Breast epithelium (tissue), 3 donors: ENCODE results near the gene CCNYL1.

ENCODE experiments used
- POLR2A ChIP-seq: fragments of 450-650 bp; IDR thresholded peaks from one replicate; pipeline ENCODE4 v1.6.1; 2016; ENCODE audit warnings: antibody characterized with exemption, mild to moderate bottlenecking, moderate library complexity
- POLR2AphosphoS5 ChIP-seq, 3 donors: sonication (generic); formaldehyde crosslinking; IDR thresholded peaks; one replicate each; pipeline ENCODE4 v1.6.1; 2017; ENCODE audit warnings: antibody characterized with exemption in 3 of 3
- TF ChIP-seq, protein P1 (sequence below), 3 donors: fragments of 450-650 bp; IDR thresholded peaks; one replicate each; pipeline ENCODE4 v1.5.1; 2016 to 2017; ENCODE audit warnings: antibody characterized with exemption in 3 of 3, mild to moderate bottlenecking in 3 of 3, moderate library complexity in 3 of 3

GRCh38 chr2:207760453-207760852 lies 49.0 kb downstream of the CCNYL1 start:
- TF ChIP-seq POLR2AphosphoS5 (IDR thresholded peaks at IDR 0.05) (no peak), POLR2A (no peak)
- TF ChIP-seq, protein P1, sequence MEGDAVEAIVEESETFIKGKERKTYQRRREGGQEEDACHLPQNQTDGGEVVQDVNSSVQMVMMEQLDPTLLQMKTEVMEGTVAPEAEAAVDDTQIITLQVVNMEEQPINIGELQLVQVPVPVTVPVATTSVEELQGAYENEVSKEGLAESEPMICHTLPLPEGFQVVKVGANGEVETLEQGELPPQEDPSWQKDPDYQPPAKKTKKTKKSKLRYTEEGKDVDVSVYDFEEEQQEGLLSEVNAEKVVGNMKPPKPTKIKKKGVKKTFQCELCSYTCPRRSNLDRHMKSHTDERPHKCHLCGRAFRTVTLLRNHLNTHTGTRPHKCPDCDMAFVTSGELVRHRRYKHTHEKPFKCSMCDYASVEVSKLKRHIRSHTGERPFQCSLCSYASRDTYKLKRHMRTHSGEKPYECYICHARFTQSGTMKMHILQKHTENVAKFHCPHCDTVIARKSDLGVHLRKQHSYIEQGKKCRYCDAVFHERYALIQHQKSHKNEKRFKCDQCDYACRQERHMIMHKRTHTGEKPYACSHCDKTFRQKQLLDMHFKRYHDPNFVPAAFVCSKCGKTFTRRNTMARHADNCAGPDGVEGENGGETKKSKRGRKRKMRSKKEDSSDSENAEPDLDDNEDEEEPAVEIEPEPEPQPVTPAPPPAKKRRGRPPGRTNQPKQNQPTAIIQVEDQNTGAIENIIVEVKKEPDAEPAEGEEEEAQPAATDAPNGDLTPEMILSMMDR (IDR thresholded peaks at IDR 0.05), result no peak
